H1 (cell line): ENCODE results near the gene DHRS3. TPM values are rescaled to one million over a fixed set of nuclear protein-coding genes. Genes with fewer than 3 reads are reported as not detected.

Source experiments
- BRCA1 ChIP-seq: IDR thresholded peaks from 2 replicates; pipeline ENCODE4 v1.6.1; 2012; ENCODE audit warnings: low read depth, low read length, improper control_type of control experiment
- HDAC2 ChIP-seq, 2 experiments: fragments of 300-600 bp in 1 of 2; sonication (generic) in 1 of 2; IDR thresholded peaks; 2 replicates each; pipeline ENCODE4 v1.6.1; 2011 to 2012; ENCODE audit warnings: low read depth in 2 of 2, low read length in 2 of 2, mild to moderate bottlenecking in 2 of 2, moderate library complexity in 2 of 2, borderline replicate concordance in 1 of 2, inconsistent platforms in 1 of 2
- KDM5A ChIP-seq: fragments of 200-600 bp; IDR thresholded peaks from 2 replicates; pipeline ENCODE4 v1.7.1; 2012; ENCODE audit warnings: mild to moderate bottlenecking, low read length, inconsistent platforms, mixed read lengths
- polyA plus RNA-seq, 7 experiments: library from polyadenylated mRNA; depleted of rRNA in 3 of 7; stranded (reverse) in 5 of 7; unstranded in 2 of 7; fragments of >200 nt in 5 of 7; fragments of 200-250 nt in 2 of 7; gene quantifications; 1 replicate in 5 of 7; 2 replicates in 1 of 7; 4 replicates in 1 of 7; pipeline versions ENCODE4 v1.2.1 to v1.2.3, GENCODE V29; 2011 to 2013; ENCODE audit warnings: missing spikeins in 2 of 7, mixed read lengths in 2 of 7
- total RNA-seq: library from RNA; stranded (reverse); fragmentation: NEBNext Ultra II Directional; extraction: Animal tissue kit (Norgen Biotek cat#: 25700); gene quantifications from 2 replicates; pipeline ENCODE4 v1.2.1, GENCODE V29; 2021
- TF ChIP-seq, protein P1 (sequence below): fragments of 300-600 bp; sonication (generic); IDR thresholded peaks from 2 replicates; pipeline ENCODE4 v1.7.1; 2012; ENCODE audit warnings: low read length, moderate library complexity, mild to moderate bottlenecking, inconsistent platforms; ENCODE audit not compliant: insufficient replicate concordance
- TF ChIP-seq, protein P2 (sequence below): IDR thresholded peaks from 2 replicates; pipeline ENCODE4 v1.6.1; 2012; ENCODE audit warnings: inconsistent platforms

Gene DHRS3
- total and polyA plus RNA-seq, 2 of the 8 experiments (the other 6 are each of a cell fraction or from before 2014, with no cell fraction given), result 32.5 to 36.4 TPM

DNA sequence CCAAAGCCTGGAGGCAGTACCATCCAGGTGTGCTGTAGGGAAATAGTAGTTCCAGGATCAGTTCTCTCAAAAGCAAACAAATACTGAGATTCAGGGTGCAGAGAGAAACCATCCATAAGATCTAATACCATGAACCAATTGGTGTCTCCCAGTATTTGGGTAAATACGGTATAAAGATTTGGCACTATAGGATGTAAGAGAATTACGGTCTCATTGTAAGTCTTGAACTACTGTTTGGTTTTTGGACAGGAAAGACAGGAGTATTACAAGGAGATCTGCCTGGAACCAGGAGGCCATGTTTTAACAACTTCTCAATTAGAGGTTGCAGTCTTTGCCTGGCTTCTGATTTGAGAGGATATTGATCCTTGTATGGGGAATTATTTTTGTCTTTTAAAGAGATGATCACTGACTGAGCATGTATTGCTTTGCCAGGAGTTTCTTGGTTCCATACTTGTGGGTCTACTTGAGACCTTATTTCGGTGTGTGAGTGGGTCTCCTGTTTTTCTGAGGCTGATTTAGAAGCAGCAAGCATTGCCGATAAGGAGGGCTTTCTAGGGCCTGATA lies 36.1 kb upstream of the DHRS3 start (continued):
- TF ChIP-seq, protein P1, sequence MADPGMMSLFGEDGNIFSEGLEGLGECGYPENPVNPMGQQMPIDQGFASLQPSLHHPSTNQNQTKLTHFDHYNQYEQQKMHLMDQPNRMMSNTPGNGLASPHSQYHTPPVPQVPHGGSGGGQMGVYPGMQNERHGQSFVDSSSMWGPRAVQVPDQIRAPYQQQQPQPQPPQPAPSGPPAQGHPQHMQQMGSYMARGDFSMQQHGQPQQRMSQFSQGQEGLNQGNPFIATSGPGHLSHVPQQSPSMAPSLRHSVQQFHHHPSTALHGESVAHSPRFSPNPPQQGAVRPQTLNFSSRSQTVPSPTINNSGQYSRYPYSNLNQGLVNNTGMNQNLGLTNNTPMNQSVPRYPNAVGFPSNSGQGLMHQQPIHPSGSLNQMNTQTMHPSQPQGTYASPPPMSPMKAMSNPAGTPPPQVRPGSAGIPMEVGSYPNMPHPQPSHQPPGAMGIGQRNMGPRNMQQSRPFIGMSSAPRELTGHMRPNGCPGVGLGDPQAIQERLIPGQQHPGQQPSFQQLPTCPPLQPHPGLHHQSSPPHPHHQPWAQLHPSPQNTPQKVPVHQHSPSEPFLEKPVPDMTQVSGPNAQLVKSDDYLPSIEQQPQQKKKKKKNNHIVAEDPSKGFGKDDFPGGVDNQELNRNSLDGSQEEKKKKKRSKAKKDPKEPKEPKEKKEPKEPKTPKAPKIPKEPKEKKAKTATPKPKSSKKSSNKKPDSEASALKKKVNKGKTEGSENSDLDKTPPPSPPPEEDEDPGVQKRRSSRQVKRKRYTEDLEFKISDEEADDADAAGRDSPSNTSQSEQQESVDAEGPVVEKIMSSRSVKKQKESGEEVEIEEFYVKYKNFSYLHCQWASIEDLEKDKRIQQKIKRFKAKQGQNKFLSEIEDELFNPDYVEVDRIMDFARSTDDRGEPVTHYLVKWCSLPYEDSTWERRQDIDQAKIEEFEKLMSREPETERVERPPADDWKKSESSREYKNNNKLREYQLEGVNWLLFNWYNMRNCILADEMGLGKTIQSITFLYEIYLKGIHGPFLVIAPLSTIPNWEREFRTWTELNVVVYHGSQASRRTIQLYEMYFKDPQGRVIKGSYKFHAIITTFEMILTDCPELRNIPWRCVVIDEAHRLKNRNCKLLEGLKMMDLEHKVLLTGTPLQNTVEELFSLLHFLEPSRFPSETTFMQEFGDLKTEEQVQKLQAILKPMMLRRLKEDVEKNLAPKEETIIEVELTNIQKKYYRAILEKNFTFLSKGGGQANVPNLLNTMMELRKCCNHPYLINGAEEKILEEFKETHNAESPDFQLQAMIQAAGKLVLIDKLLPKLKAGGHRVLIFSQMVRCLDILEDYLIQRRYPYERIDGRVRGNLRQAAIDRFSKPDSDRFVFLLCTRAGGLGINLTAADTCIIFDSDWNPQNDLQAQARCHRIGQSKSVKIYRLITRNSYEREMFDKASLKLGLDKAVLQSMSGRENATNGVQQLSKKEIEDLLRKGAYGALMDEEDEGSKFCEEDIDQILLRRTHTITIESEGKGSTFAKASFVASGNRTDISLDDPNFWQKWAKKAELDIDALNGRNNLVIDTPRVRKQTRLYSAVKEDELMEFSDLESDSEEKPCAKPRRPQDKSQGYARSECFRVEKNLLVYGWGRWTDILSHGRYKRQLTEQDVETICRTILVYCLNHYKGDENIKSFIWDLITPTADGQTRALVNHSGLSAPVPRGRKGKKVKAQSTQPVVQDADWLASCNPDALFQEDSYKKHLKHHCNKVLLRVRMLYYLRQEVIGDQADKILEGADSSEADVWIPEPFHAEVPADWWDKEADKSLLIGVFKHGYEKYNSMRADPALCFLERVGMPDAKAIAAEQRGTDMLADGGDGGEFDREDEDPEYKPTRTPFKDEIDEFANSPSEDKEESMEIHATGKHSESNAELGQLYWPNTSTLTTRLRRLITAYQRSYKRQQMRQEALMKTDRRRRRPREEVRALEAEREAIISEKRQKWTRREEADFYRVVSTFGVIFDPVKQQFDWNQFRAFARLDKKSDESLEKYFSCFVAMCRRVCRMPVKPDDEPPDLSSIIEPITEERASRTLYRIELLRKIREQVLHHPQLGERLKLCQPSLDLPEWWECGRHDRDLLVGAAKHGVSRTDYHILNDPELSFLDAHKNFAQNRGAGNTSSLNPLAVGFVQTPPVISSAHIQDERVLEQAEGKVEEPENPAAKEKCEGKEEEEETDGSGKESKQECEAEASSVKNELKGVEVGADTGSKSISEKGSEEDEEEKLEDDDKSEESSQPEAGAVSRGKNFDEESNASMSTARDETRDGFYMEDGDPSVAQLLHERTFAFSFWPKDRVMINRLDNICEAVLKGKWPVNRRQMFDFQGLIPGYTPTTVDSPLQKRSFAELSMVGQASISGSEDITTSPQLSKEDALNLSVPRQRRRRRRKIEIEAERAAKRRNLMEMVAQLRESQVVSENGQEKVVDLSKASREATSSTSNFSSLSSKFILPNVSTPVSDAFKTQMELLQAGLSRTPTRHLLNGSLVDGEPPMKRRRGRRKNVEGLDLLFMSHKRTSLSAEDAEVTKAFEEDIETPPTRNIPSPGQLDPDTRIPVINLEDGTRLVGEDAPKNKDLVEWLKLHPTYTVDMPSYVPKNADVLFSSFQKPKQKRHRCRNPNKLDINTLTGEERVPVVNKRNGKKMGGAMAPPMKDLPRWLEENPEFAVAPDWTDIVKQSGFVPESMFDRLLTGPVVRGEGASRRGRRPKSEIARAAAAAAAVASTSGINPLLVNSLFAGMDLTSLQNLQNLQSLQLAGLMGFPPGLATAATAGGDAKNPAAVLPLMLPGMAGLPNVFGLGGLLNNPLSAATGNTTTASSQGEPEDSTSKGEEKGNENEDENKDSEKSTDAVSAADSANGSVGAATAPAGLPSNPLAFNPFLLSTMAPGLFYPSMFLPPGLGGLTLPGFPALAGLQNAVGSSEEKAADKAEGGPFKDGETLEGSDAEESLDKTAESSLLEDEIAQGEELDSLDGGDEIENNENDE, result peak; percentile 100
- TF ChIP-seq HDAC2 (IDR thresholded peaks at IDR 0.05; ENCODE audit: borderline replicate concordance in 1 of 2, low read depth in 2 of 2, low read length in 2 of 2) (no peak), KDM5A (no peak), BRCA1 (no peak)
- TF ChIP-seq, protein P2, sequence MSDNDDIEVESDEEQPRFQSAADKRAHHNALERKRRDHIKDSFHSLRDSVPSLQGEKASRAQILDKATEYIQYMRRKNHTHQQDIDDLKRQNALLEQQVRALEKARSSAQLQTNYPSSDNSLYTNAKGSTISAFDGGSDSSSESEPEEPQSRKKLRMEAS, result no peak
